ENCODE measurements around the gene MPRIP. TPM values are rescaled to one million over a fixed set of nuclear protein-coding genes. Genes with fewer than 3 reads are reported as not detected.
A peak's percentile ranks its signal among the peaks of the same experiment; 100 is the strongest.

Gene MPRIP
- total and polyA plus RNA-seq, 2 donors (not counting 3 experiments of a cell fraction or from before 2014, with no cell fraction given): 94.6 to 246 TPM

- ChIA-PET CTCF (interaction anchor here (0.8 to 3.1 kb wide), 3 partner anchors 10 to 151 kb away, joined by 3 to 40 read pairs (median 3); no protein-coding TSS in a partner anchor), POLR2A (interaction anchor here (0.6 kb wide), 1 partner anchor 26 kb away, joined by 6 read pairs; no protein-coding TSS in a partner anchor)
- DNase-seq (ENCODE audit: low read depth, low spot score) (peak; percentile 11), FAIRE-seq (no peak)
- Histone ChIP-seq H3K9me3 (replicated peaks; ENCODE audit: control insufficient read depth, insufficient read depth, low read length) (no peaks in the 10 kb centered on the region), H3K9ac (replicated peaks; ENCODE audit: extremely low read depth, insufficient read depth, low read length) (no peak overlapping the region), H3K9me1 (replicated peaks; ENCODE audit: control insufficient read depth, extremely low read depth, insufficient read depth, low read length) (no peaks in the 10 kb centered on the region), H3K27ac (ENCODE audit: insufficient read depth, low read depth, low read length) (peak overlapping the region; percentile 80), H4K20me1 (replicated peaks; ENCODE audit: control insufficient read depth, extremely low read depth, insufficient read depth, low read length) (no peaks in the 10 kb centered on the region), H2AFZ (ENCODE audit: low read depth, low read length) (no peak overlapping the region), H3K79me2 (ENCODE audit: control insufficient read depth, insufficient read depth, low read length) (peaks cover 3% of the 10 kb centered on the region), H3K4me2 (ENCODE audit: insufficient read depth, low read length) (peak overlapping the region; percentile 38), H3K27me3 (ENCODE audit: control insufficient read depth in 2 of 2, insufficient read depth in 2 of 2, low read length in 2 of 2) (no peaks in the 10 kb centered on the region), H3K4me1 (ENCODE audit: control insufficient read depth, extremely low read depth, insufficient read depth, low read length) (peaks cover 24% of the 10 kb centered on the region), H3K36me3 (ENCODE audit: control insufficient read depth in 2 of 2, extremely low read depth in 1 of 2, insufficient read depth in 2 of 2, low read length in 2 of 2) (peaks cover 24 to 50% of the 10 kb centered on the region in 2 experiments), H3K4me3 (replicated peaks in 1 of 3; ENCODE audit: insufficient read depth in 1 of 3, low read depth in 1 of 3, low read length in 3 of 3) (no peak overlapping the region)
- TF ChIP-seq CTCF (IDR thresholded peaks at IDR 0.05; ENCODE audit: extremely low read depth in 1 of 2, insufficient read depth in 1 of 2, low read depth in 1 of 2, low read length in 2 of 2): no peak
- no peak for TF ChIP-seq JUN (IDR thresholded peaks at IDR 0.05; ENCODE audit: borderline replicate concordance, insufficient read depth, insufficient read length, low read depth)
- no peak for TF ChIP-seq FOS (IDR thresholded peaks at IDR 0.05; ENCODE audit: borderline replicate concordance, insufficient read depth, low read length)
- no peak for TF ChIP-seq POLR2A (IDR thresholded peaks at IDR 0.05; ENCODE audit: low read depth, low read length)
- no peak for TF ChIP-seq GATA2 (IDR thresholded peaks at IDR 0.05; ENCODE audit: insufficient read depth, insufficient read length, low read depth, low read length)
- no peak for TF ChIP-seq MAX (IDR thresholded peaks at IDR 0.05; ENCODE audit: insufficient read depth, insufficient read length)
- no peak for TF ChIP-seq MYC (IDR thresholded peaks at IDR 0.05; ENCODE audit: low read depth, low read length)
- TF ChIP-seq POLR2AphosphoS5 (IDR thresholded peaks at IDR 0.05; ENCODE audit: insufficient read depth, low read depth, low read length): no peak
- no peak for TF ChIP-seq EZH2 (IDR thresholded peaks at IDR 0.05; ENCODE audit: borderline replicate concordance, low read depth, low read length, severe bottlenecking)
- intact Hi-C loops (cut with micrococcal nuclease): no loop called here
- TSS peak; percentile 26 for BruUV-seq (replicated peaks)
- dilution Hi-C loops (cut with MboI; ENCODE audit: extremely low pct_ligation_motif_present, low sequenced_read_pairs): no loop called here
These were observed 109.3 kb downstream of the MPRIP start for GRCh38 chr17:17151541-17151940.

Measured in endothelial cell of umbilical vein (primary cell).